Measurements from ENCODE around the gene MEF2C. TPM values are rescaled to one million over a fixed set of nuclear protein-coding genes. Genes with fewer than 3 reads are reported as not detected.

MEF2C gene
- total and polyA plus RNA-seq, 2 of the 13 experiments (the other 11 are each of a cell fraction or from before 2014, with no cell fraction given), result 0.02 TPM; not detected in 1

DNA sequence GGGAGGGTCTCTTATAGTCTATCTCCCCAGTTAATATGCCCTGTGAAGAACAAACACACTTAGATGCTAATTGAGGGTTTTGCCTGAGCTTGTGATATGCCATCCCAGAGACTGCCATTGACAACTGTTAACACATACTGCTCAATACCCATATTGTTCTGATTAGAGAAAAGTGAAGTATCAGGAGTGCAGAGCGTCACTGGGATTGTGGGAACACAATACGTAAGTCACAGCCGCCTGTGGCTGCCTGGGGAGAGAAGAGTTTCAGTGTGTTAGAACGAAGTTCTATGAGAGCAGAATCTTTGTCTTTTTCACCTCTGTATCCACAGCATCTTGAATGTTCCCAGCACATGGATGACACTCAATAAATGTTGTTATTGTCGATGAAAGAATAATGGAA is 110.2 kb downstream of the MEF2C start:
- 7% methylated on average over 5 of the region's 5 CpGs for WGBS (ENCODE audit: low lambda C conversion rate)
- H3K27me3 ChIP-seq (ENCODE audit: control insufficient read depth in 1 of 2, insufficient read depth in 2 of 2, low read length in 2 of 2), result no peaks in the 10 kb centered on the region; a peak in 1 of 5 replicates
- no peak overlapping the region for H2AFZ ChIP-seq (ENCODE audit: low read length)
- no peak for ATAC-seq
- H3K4me2 ChIP-seq (ENCODE audit: low read depth, low read length), result no peak overlapping the region
- FAIRE-seq, result no peak
- H3K27ac ChIP-seq (ENCODE audit: extremely low read length, insufficient read depth, low read length), result no peak overlapping the region
- no TSS peak for BruUV-seq (replicated peaks)
- CTCF ChIA-PET (ENCODE audit: low intra/inter-chr PET ratio, low total read pairs), result no interaction called here
- H4K20me1 ChIP-seq (ENCODE audit: insufficient read depth, low read length), result no peaks in the 10 kb centered on the region
- H3K4me3 ChIP-seq (replicated peaks in 1 of 3; ENCODE audit: insufficient read depth in 1 of 3, low read depth in 2 of 3, low read length in 3 of 3), result no peak overlapping the region
- no peaks in the 10 kb centered on the region for H3K79me2 ChIP-seq (ENCODE audit: insufficient read depth, low read length)
- H3K9me3 ChIP-seq (ENCODE audit: low read length), result no peaks in the 10 kb centered on the region
- DNase-seq (ENCODE audit: low spot score), result no peak
- intact Hi-C loops (cut with micrococcal nuclease; ENCODE audit: unreplicated experiment) (no loop called here), in situ Hi-C loops (cut with HindIII; ENCODE audit: extremely low pct_ligation_motif_present, low pct_unique_long_range_greater_than_20kb) (no loop called here)
- H3K36me3 ChIP-seq (replicated peaks in 1 of 2; ENCODE audit: control insufficient read depth in 1 of 2, insufficient read depth in 2 of 2, low read length in 2 of 2), result no peaks in the 10 kb centered on the region
- no peaks in the 10 kb centered on the region for H3K4me1 ChIP-seq (ENCODE audit: insufficient read depth, low read length)
- POLR2A ChIA-PET, result no interaction called here
- H3K9ac ChIP-seq (ENCODE audit: insufficient read depth, low read depth, low read length), result no peak overlapping the region
- TF ChIP-seq TARDBP (CRISPR knock-in tag; IDR thresholded peaks at IDR 0.05) (no peak), ZBTB1 (CRISPR knock-in tag; IDR thresholded peaks at IDR 0.05; ENCODE audit: borderline replicate concordance) (no peak), ZNF331 (CRISPR knock-in tag; IDR thresholded peaks at IDR 0.05) (no peak), CCAR2 (optimal IDR thresholded peaks at IDR 0.05; ENCODE audit: low read depth, low read length) (no peak), TEAD3 (CRISPR knock-in tag; optimal IDR thresholded peaks at IDR 0.05; ENCODE audit: borderline replicate concordance) (no peak), EP300 (IDR thresholded peaks at IDR 0.05; ENCODE audit: low read depth in 2 of 2, low read length in 2 of 2) (no peak), EP300 (CRISPR knock-in tag; IDR thresholded peaks at IDR 0.05; ENCODE audit: borderline replicate concordance) (no peak)
- TF ChIP-seq, protein P1, sequence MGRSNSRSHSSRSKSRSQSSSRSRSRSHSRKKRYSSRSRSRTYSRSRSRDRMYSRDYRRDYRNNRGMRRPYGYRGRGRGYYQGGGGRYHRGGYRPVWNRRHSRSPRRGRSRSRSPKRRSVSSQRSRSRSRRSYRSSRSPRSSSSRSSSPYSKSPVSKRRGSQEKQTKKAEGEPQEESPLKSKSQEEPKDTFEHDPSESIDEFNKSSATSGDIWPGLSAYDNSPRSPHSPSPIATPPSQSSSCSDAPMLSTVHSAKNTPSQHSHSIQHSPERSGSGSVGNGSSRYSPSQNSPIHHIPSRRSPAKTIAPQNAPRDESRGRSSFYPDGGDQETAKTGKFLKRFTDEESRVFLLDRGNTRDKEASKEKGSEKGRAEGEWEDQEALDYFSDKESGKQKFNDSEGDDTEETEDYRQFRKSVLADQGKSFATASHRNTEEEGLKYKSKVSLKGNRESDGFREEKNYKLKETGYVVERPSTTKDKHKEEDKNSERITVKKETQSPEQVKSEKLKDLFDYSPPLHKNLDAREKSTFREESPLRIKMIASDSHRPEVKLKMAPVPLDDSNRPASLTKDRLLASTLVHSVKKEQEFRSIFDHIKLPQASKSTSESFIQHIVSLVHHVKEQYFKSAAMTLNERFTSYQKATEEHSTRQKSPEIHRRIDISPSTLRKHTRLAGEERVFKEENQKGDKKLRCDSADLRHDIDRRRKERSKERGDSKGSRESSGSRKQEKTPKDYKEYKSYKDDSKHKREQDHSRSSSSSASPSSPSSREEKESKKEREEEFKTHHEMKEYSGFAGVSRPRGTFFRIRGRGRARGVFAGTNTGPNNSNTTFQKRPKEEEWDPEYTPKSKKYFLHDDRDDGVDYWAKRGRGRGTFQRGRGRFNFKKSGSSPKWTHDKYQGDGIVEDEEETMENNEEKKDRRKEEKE (IDR thresholded peaks at IDR 0.05), result no peak
- TF ChIP-seq, protein P2, sequence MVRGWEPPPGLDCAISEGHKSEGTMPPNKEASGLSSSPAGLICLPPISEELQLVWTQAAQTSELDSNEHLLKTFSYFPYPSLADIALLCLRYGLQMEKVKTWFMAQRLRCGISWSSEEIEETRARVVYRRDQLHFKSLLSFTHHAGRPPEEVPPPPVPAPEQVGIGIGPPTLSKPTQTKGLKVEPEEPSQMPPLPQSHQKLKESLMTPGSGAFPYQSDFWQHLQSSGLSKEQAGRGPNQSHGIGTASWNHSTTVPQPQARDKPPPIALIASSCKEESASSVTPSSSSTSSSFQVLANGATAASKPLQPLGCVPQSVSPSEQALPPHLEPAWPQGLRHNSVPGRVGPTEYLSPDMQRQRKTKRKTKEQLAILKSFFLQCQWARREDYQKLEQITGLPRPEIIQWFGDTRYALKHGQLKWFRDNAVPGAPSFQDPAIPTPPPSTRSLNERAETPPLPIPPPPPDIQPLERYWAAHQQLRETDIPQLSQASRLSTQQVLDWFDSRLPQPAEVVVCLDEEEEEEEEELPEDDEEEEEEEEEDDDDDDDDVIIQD (CRISPR knock-in tag; IDR thresholded peaks at IDR 0.05; ENCODE audit: low read depth), result no peak
- TF ChIP-seq, protein P3, sequence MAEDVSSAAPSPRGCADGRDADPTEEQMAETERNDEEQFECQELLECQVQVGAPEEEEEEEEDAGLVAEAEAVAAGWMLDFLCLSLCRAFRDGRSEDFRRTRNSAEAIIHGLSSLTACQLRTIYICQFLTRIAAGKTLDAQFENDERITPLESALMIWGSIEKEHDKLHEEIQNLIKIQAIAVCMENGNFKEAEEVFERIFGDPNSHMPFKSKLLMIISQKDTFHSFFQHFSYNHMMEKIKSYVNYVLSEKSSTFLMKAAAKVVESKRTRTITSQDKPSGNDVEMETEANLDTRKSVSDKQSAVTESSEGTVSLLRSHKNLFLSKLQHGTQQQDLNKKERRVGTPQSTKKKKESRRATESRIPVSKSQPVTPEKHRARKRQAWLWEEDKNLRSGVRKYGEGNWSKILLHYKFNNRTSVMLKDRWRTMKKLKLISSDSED (CRISPR knock-in tag; IDR thresholded peaks at IDR 0.05), result no peak
- TF ChIP-seq, protein P4, sequence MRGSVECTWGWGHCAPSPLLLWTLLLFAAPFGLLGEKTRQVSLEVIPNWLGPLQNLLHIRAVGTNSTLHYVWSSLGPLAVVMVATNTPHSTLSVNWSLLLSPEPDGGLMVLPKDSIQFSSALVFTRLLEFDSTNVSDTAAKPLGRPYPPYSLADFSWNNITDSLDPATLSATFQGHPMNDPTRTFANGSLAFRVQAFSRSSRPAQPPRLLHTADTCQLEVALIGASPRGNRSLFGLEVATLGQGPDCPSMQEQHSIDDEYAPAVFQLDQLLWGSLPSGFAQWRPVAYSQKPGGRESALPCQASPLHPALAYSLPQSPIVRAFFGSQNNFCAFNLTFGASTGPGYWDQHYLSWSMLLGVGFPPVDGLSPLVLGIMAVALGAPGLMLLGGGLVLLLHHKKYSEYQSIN (CRISPR knock-in tag; IDR thresholded peaks at IDR 0.05; ENCODE audit: borderline replicate concordance), result no peak
- TF ChIP-seq, protein P5, sequence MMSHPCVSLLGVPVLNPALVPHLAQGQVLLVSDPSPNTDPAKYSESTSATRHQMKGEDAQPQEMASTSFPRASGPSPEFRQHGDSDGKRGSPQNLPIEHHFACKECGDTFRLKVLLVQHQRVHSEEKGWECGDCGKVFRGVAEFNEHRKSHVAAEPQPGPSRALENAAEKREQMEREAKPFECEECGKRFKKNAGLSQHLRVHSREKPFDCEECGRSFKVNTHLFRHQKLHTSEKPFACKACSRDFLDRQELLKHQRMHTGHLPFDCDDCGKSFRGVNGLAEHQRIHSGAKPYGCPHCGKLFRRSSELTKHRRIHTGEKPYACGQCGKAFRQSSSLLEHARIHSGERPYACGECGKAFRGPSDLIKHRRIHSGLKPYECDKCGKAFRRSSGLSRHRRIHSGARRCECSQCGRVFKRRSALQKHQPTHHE (CRISPR knock-in tag; IDR thresholded peaks at IDR 0.05; ENCODE audit: borderline replicate concordance), result no peak
